Smooth muscle cell (in vitro differentiated cells): ENCODE measurements around the gene DBNL. TPM values are rescaled to one million over a fixed set of nuclear protein-coding genes. Genes with fewer than 3 reads are reported as not detected.

Experiments
- DNase-seq: peaks from one replicate; lab custom pipeline; 2025; ENCODE audit not compliant: unreplicated experiment; lab: John Stamatoyannopoulos, UW
- H2AFZ ChIP-seq: fragments of 200-600 bp; sonication (generic); 2 replicates; pipeline ENCODE4 v1.6.0; 2016; ENCODE audit warnings: antibody characterized with exemption, low read depth, mild to moderate bottlenecking
- H3F3A ChIP-seq: fragments of 200-600 bp; sonication (generic); 2 replicates; pipeline ENCODE4 v1.6.0; 2017; ENCODE audit warnings: antibody characterized with exemption, low read depth
- H3K27ac ChIP-seq: fragments of 200-600 bp; sonication (generic); 2 replicates; pipeline ENCODE4 v1.5.1; 2016; ENCODE audit warnings: low read depth, mild to moderate bottlenecking
- H3K27me3 ChIP-seq: fragments of 200-600 bp; sonication (generic); 2 replicates; pipeline ENCODE4 v1.6.1; 2016; ENCODE audit warnings: low read depth, mild to moderate bottlenecking
- H3K36me3 ChIP-seq: fragments of 200-600 bp; sonication (generic); 2 replicates; pipeline ENCODE4 v1.5.1; 2016; ENCODE audit warnings: low read depth
- H3K4me1 ChIP-seq: fragments of 200-600 bp; sonication (generic); 2 replicates; pipeline ENCODE4 v1.5.1; 2016; ENCODE audit warnings: low read depth
- H3K4me2 ChIP-seq: fragments of 200-600 bp; sonication (generic); 2 replicates; pipeline ENCODE4 v1.6.0; 2016; ENCODE audit warnings: mild to moderate bottlenecking
- H3K4me3 ChIP-seq: fragments of 200-600 bp; sonication (generic); 2 replicates; pipeline ENCODE4 v1.5.1; 2016; ENCODE audit warnings: mild to moderate bottlenecking
- H3K79me2 ChIP-seq: fragments of 200-600 bp; sonication (generic); 2 replicates; pipeline ENCODE4 v1.6.0; 2016; ENCODE audit warnings: low read depth, mild to moderate bottlenecking
- H3K9ac ChIP-seq: fragments of 200-600 bp; sonication (generic); 2 replicates; pipeline ENCODE4 v1.6.0; 2016; ENCODE audit warnings: low read depth
- H3K9me3 ChIP-seq: fragments of 200-600 bp; sonication (generic); replicated peaks from 2 replicates; pipeline ENCODE4 v1.5.1; 2016; ENCODE audit warnings: low read depth
- H4K20me1 ChIP-seq: fragments of 200-600 bp; sonication (generic); 2 replicates; pipeline ENCODE4 v1.6.0; 2016; ENCODE audit warnings: low read depth
- WGBS: methylation state at CpG from one replicate; pipeline ENCODE4 v1.1.7; 2016; ENCODE audit warnings: low lambda C conversion rate; 5-methylcytosine and 5-hydroxymethylcytosine counted together
- polyA plus RNA-seq: library from polyadenylated mRNA; unstranded; fragments of >200 nt; fragmentation: Nextera tagmentation; extraction: Ambion mirVana; gene quantifications from 2 replicates; pipeline ENCODE4 v1.2.1, GENCODE V29; 2016
- total RNA-seq: library from RNA; depleted of rRNA; stranded (reverse); fragments of >200 nt; gene quantifications from 2 replicates; pipeline ENCODE4 v1.2.3, GENCODE V29; 2014
- TF ChIP-seq, protein P1 (sequence below): fragments of 200-600 bp; sonication (generic); IDR thresholded peaks from 2 replicates; pipeline ENCODE4 v1.5.1; 2017; ENCODE audit warnings: borderline replicate concordance, mild to moderate bottlenecking, antibody characterized with exemption; ENCODE audit not compliant: insufficient read depth, poor library complexity, severe bottlenecking

DBNL gene
- total and polyA plus RNA-seq, 2 experiments from 2014 or later, result 55.1 to 98.4 TPM

DNA sequence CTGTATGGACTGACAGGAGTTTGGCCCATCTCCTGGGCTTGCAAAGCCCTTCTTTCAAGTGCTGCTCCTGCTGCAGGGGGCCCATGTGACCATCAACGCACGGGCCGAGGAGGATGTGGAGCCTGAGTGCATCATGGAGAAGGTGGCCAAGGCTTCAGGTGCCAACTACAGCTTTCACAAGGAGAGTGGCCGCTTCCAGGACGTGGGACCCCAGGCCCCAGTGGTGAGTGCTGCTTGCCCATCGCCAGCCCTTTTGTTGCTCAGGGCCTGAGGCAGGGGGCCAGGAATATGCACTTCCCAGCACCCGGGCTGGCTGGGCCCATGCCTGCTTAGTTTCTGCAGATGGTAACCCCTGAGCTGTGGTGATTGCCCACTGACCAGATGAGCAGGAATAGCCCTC lies 12.2 kb downstream of the DBNL start:
- WGBS, result 96% methylated on average over 7 of the region's 7 CpGs
- Histone ChIP-seq H3K4me1 (no peaks in the 10 kb centered on the region), H3K4me2 (no peak overlapping the region), H3K79me2 (peaks cover 3% of the 10 kb centered on the region), H2AFZ (no peak overlapping the region), H3K9ac (no peak overlapping the region), H3K4me3 (no peak overlapping the region), H3K36me3 (peaks cover 6% of the 10 kb centered on the region), H3K27ac (no peak overlapping the region), H4K20me1 (peaks cover 62% of the 10 kb centered on the region), H3F3A (no peaks in the 10 kb centered on the region), H3K9me3 (no peaks in the 10 kb centered on the region), H3K27me3 (no peaks in the 10 kb centered on the region)
- DNase-seq, result no peak
- TF ChIP-seq, protein P1, sequence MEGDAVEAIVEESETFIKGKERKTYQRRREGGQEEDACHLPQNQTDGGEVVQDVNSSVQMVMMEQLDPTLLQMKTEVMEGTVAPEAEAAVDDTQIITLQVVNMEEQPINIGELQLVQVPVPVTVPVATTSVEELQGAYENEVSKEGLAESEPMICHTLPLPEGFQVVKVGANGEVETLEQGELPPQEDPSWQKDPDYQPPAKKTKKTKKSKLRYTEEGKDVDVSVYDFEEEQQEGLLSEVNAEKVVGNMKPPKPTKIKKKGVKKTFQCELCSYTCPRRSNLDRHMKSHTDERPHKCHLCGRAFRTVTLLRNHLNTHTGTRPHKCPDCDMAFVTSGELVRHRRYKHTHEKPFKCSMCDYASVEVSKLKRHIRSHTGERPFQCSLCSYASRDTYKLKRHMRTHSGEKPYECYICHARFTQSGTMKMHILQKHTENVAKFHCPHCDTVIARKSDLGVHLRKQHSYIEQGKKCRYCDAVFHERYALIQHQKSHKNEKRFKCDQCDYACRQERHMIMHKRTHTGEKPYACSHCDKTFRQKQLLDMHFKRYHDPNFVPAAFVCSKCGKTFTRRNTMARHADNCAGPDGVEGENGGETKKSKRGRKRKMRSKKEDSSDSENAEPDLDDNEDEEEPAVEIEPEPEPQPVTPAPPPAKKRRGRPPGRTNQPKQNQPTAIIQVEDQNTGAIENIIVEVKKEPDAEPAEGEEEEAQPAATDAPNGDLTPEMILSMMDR, result no peak

DNA sequence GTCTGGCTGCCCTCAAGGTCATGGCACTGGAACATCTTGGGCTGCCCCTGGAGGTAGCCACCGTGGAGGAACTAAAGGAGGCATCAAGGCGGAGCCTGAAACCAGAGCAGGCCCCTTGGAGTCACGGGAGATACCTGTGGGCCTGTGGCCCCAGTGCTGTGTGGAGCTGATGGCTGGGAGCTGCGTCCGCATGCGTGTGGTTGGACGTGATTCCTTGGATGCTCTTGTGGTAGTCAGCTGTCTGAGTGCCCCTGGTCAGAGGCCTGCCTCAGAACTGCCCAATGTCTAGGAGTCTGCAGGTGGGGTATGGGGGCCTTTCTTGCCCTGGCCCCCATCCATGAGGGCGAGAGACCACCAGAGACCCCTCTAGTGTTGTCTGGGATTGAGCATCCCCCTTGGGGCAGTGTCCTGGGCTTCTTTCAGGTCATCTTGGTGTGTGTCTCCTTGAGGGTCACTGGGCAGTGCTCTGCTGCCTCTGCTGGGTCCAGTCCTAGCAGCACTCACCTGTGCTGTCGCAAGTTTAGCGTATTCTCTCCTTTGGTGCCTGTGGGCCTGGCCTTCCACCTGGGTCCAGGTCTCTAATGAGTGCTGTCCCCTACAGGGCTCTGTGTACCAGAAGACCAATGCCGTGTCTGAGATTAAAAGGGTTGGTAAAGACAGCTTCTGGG lies 12.8 kb downstream of the DBNL start:
- WGBS, result 92% methylated on average over 11 of the region's 11 CpGs
- Histone ChIP-seq H3K27me3 (no peaks in the 10 kb centered on the region), H3K79me2 (peaks cover 3% of the 10 kb centered on the region), H3K27ac (no peak overlapping the region), H2AFZ (no peak overlapping the region), H3K4me3 (no peak overlapping the region), H3K9me3 (no peaks in the 10 kb centered on the region), H3K4me1 (no peaks in the 10 kb centered on the region), H3K4me2 (no peak overlapping the region), H3F3A (no peaks in the 10 kb centered on the region), H4K20me1 (peaks cover 56% of the 10 kb centered on the region), H3K36me3 (peaks cover 6% of the 10 kb centered on the region), H3K9ac (no peak overlapping the region)
- no peak for DNase-seq
- TF ChIP-seq, protein P1, result no peak

DNA sequence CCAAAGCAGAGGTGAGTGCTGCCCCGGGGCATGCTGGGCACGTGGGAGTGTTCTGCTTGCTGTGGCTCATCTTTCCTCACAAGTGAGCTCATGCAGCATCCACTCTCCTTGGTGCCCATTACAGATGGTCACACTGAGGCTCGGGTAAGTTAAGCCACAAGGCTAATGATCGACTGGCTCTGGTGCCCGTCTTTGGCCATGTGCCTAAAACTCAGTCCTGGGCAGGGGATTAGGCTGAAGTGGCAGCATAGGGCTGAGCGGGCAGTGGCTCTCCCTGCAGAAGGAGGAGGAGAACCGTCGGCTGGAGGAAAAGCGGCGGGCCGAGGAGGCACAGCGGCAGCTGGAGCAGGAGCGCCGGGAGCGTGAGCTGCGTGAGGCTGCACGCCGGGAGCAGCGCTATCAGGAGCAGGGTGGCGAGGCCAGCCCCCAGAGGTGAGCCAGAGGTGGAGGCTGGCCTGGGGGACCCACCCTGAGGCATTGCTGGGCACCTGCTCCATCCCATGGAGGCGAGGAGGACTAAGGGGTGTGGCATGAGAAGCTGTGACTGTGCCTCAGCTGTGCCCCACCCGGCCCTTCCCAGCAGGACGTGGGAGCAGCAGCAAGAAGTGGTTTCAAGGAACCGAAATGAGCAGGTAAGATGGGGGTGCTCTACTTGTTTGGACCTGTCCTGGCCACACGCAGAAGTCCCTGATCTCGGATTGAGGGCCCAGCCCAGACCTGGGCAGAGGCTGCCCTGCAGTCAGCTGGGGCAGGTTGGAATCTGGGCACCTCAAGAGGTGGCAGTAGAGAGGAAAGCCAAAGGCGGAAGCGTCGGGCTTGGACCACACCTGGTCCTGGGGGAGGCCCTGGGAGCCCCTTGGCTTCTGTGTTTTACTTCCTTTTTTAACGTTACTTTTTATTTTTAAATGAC lies 13.6 kb downstream of the DBNL start:
- Histone ChIP-seq H3K9me3 (no peaks in the 10 kb centered on the region), H3K9ac (no peak overlapping the region), H3K27me3 (no peaks in the 10 kb centered on the region), H3K27ac (no peak overlapping the region), H3K4me3 (no peak overlapping the region), H3K79me2 (peaks cover 3% of the 10 kb centered on the region), H4K20me1 (peaks cover 50% of the 10 kb centered on the region), H2AFZ (no peak overlapping the region), H3K4me1 (no peaks in the 10 kb centered on the region), H3F3A (no peaks in the 10 kb centered on the region), H3K36me3 (peaks cover 6% of the 10 kb centered on the region), H3K4me2 (no peak overlapping the region)
- TF ChIP-seq, protein P1, result no peak
- DNase-seq, result no peak
- 97% methylated on average over 30 of the region's 30 CpGs for WGBS
